NCI-H82 treated with DMSO at 0.1 percent for 48 hours (cell line): Measurements from ENCODE around the gene FARS2.

Source experiments
- DNase-seq: peaks from one replicate; lab custom pipeline; 2025; ENCODE audit not compliant: unreplicated experiment; lab: John Stamatoyannopoulos, UW

FARS2 gene

GRCh38 chr6:5318617-5319272 is 57.4 kb downstream of the FARS2 start:
- DNase-seq: no peak

DNA sequence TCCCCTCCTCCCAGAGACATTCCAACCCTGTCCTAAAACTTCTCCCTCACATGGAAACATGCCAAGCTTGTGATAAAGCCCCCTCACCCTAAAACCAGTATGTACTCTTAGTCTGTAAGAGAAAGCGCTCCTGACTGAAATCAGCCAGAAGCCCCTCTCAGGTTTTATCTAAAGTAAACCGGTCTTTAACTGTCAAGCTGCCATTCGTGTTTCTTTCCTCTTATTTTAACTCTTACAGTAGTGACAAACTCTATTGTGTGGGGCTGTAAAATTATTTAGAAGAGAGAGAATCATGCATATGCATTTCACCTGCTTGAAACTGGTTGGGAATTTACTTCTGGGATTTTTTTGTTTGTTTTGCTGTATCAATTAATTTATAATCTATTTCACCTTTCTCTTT is 62.7 kb downstream of the FARS2 start:
- no peak for DNase-seq

DNA sequence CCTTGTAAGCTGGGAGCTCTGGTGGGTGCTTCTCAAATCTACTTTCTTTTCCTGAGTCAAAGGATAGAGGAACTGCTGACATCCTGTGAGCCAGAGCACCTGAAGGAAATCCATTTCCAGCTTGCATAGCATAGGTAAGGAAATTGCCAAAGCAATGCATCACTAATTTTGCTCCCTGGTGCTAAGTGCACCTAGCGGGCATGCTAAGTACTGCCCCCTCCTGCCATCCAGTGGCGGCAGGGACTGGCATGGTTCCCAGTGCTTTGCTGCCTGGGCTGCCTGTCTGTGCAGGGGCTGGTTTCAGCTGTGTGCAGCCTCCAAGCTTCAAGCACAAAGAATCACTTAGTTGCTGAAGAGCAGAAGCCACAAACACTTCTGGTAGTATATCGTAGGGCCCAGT is 63.9 kb downstream of the FARS2 start:
- DNase-seq: no peak

- no peak for DNase-seq
Measured at GRCh38 chr6:5326022-5326641, 64.8 kb downstream of the FARS2 start.

GRCh38 chr6:5328800-5329199 is 67.5 kb downstream of the FARS2 start:
- DNase-seq: no peak

DNA sequence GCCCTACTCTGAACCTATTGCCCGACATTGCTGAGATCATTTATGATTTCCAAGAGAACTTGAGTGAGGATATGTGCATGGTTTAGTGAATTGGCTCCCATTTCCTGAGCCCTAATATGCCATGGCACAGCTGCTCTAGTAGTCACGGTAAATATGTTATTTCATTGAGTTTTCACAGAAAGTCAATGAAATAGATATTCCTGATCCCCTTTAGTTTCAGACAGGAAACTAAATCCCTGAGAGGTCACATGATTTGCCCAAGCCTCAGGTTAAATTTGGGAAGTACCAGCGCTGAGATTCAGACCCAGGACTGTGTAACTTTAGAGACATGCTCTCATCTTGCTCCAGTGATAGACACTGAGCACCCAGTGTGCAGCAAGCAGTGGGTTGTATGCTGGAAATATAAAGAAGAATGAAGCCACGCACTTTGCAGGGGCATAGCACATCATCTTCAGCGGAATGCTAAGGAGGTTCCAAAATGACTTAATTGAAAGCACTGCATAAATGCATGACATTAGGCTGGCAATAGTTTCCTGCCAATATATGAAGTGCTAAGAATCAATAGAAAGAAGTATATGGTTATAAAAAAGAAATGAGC is 70.6 kb downstream of the FARS2 start:
- no peak for DNase-seq

- no peak for DNase-seq
Measured at GRCh38 chr6:5333658-5334057, 72.3 kb downstream of the FARS2 start.

DNA sequence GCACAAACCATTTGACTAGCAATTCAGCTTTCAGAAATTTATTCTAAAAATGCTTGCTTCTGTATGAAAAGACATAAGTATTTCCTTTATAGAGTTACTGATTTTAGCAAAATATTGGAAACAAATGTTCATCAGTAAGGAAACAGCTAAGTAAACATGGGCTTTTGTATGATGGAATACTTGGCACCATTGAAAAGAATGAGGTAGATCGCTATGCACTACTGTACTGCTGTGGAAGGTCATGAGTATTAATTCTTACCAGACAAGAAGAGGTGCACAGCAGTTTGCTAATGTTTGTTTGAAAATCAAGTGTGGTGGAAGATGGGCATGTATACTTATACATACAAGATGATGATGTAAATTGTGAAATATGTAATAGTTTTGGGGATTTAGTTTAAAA is 73.0 kb downstream of the FARS2 start:
- no peak for DNase-seq

DNA sequence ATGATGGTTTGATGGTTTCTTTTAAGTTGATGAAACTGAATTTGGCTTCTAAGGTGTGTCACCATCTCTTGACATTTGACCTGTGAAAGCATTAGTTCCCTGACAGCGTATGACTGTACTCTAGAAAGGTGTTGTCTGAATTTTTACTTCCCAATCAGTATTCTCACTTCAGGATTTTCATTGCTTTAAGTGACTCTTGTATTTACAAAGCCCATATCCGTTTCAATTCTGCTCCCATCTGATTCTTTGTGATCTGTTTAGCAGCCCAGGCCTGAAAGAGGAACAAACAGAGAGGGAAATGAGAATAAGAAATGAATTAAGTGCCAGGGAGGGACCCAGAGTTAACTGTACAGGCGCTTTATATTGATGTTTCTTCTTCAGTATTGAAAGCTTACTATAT is 73.7 kb downstream of the FARS2 start:
- DNase-seq: no peak

GRCh38 chr6:5337573-5337972 is 76.3 kb downstream of the FARS2 start:
- no peak for DNase-seq

GRCh38 chr6:5338177-5338960 is 77.1 kb downstream of the FARS2 start:
- no peak for DNase-seq

GRCh38 chr6:5339786-5340185 is 78.5 kb downstream of the FARS2 start:
- no peak for DNase-seq

- no peak for DNase-seq
Measured at GRCh38 chr6:5341845-5342244, 80.5 kb downstream of the FARS2 start.

GRCh38 chr6:5343998-5344397 is 82.7 kb downstream of the FARS2 start:
- no peak for DNase-seq

GRCh38 chr6:5345324-5345723 is 84.0 kb downstream of the FARS2 start:
- DNase-seq: no peak

DNA sequence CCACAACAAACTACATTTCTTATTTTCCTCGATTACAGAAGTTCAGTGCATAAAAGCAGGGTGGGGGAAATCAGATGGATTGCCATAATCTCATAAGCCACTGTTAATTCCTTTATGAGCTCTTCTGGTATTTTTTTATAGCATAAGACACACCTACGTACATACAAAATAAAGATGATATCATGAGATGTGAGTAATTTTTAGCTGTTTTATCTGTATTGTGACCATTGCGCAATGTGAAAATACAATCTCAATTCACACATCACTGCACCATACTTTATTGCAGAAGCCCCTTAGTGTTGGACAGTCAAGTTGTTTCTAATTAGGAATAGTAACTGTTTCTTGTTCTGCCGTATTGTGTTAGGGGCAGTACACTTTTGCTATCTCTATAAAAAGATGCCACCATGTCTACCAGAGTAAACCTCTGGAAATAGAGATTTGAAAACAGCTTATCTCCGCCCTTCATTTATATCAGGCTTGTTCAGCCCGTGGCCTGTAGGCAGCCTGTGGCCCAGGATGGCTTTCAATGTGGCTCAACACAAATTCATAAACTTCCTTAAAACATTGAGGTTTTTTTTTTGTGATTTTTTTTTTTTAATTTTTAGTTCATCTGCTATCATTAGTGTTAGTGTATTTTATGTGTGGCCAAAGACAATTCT is 90.4 kb downstream of the FARS2 start:
- DNase-seq: no peak

- no peak for DNase-seq
Measured at GRCh38 chr6:5353971-5354370, 92.7 kb downstream of the FARS2 start.

- DNase-seq: no peak
Measured at GRCh38 chr6:5357486-5357885, 96.2 kb downstream of the FARS2 start.

DNA sequence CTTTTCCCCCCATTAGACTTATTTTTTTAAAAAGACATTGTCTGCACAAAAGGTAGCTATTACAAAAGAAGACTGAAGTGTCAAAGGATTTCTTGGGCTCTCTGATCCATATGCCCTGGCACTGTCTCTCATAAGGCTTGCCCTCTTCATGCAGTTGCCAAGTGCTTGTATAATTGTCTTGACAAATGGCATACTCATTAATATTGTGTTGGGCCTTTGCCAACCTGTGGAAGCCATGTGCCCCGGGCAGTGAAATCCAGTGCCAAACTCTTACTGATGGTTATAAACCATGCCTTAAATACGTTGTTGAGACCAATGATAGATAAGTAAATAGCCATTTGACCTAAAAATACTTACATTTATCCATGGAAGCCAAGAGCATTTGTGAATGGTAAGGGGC is 98.1 kb downstream of the FARS2 start:
- DNase-seq: no peak

GRCh38 chr6:5361396-5361795 is 100.1 kb downstream of the FARS2 start:
- DNase-seq: no peak

GRCh38 chr6:5365436-5366195 is 104.3 kb downstream of the FARS2 start:
- no peak for DNase-seq
